Naive B cell (primary cell): ENCODE measurements around the gene GLRA3. TPM values are rescaled to one million over a fixed set of nuclear protein-coding genes. Genes with fewer than 3 reads are reported as not detected.
"Not testable (repeated sequence)": the region's sequence is repeated elsewhere in the genome, so short reads cannot be mapped to it uniquely, and the experiment has no call there.

Source experiments
- ATAC-seq, 2 donors: fragments of 150-1000 bp; cut with Tn5 transposase; 2 replicates each; pipeline ENCODE4 v1.10.0; 2021; ENCODE audit warnings: low read depth in 2 of 2, mild to moderate bottlenecking in 2 of 2, moderate library complexity in 2 of 2
- DNase-seq: peaks from one replicate; pipeline ENCODE4 v3.0.0; 2022
- H3K27ac Mint-ChIP-seq, 6 donors: one replicate each; pipeline ENCODE4 v1.8.0; 2020 to 2022; ENCODE audit warnings: mild to moderate bottlenecking in 6 of 6, mixed read lengths in 6 of 6, moderate library complexity in 5 of 6, inconsistent platforms in 2 of 6
- H3K27me3 Mint-ChIP-seq, 3 donors: one replicate each; pipeline ENCODE4 v1.8.0; 2021 to 2022; ENCODE audit warnings: mixed read lengths in 3 of 3, mild to moderate bottlenecking in 1 of 3
- H3K36me3 Mint-ChIP-seq, 2 donors: one replicate each; pipeline ENCODE4 v1.8.0; 2020 to 2022; ENCODE audit warnings: mixed read lengths in 2 of 2, inconsistent platforms in 1 of 2, mild to moderate bottlenecking in 1 of 2
- H3K4me1 Mint-ChIP-seq, 3 donors: one replicate each; pipeline ENCODE4 v1.8.0; 2020 to 2022; ENCODE audit warnings: mixed read lengths in 3 of 3, inconsistent platforms in 1 of 3, mild to moderate bottlenecking in 1 of 3, moderate library complexity in 1 of 3
- H3K4me3 Mint-ChIP-seq, 8 donors: one replicate each; pipeline ENCODE4 v1.8.0; 2020 to 2022; ENCODE audit warnings: mild to moderate bottlenecking in 8 of 8, mixed read lengths in 8 of 8, moderate library complexity in 8 of 8, inconsistent platforms in 2 of 8
- H3K9me3 Mint-ChIP-seq, 7 donors: one replicate each; pipeline ENCODE4 v1.8.0; 2020 to 2022; ENCODE audit warnings: mixed read lengths in 7 of 7, mild to moderate bottlenecking in 5 of 7, inconsistent platforms in 2 of 7, moderate library complexity in 1 of 7
- polyA plus RNA-seq, 6 donors: library from polyadenylated mRNA; unstranded; fragments of 300-500 nt; fragmentation: Illumina TruSeq; gene quantifications; one replicate each; pipeline ENCODE4 v1.2.3, GENCODE V29; 2021; ENCODE audit warnings: low read depth in 6 of 6

GLRA3 gene
- polyA plus RNA-seq, 6 donors from 2014 or later, result 0.04 TPM; not detected in 5

- no peak for DNase-seq
- H3K4me3 Mint-ChIP-seq, result no peak overlapping the region
- H3K9me3 Mint-ChIP-seq, result no peaks in the 10 kb centered on the region
- H3K27me3 Mint-ChIP-seq, result no peaks in the 10 kb centered on the region
- no peaks in the 10 kb centered on the region for H3K36me3 Mint-ChIP-seq
- H3K4me1 Mint-ChIP-seq, result no peaks in the 10 kb centered on the region
- H3K27ac Mint-ChIP-seq, result no peak overlapping the region
- ATAC-seq, result no peak
Observed at GRCh38 chr4:174654634-174655033, 174.4 kb downstream of the GLRA3 start.

GRCh38 chr4:174650711-174651355 lies 178.2 kb downstream of the GLRA3 start:
- Mint-ChIP-seq H3K27ac (no peak overlapping the region), H3K36me3 (no peaks in the 10 kb centered on the region), H3K9me3 (peaks cover 0 to 4% (median 0%) of the 10 kb centered on the region in 7 donors)

DNA sequence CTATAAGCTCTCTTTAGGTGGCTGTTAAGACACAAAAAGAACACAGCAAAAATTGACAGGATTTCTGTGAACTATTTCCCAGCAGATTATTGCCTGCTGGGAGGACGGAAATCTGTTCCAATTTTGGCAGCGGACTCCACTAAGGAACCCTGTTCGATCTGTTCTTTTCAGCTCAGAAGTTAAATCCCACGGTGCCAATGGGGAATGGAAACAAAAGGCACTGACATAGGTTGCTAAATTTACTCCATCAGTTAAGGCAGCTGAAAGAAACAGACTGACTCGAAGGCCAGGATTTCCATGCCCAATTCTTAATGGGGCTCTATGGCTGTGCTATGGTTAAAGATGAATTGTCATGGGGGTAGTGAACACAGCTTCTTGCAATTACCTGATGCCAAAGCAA lies 180.2 kb downstream of the GLRA3 start:
- DNase-seq (no peak), ATAC-seq (no peak)
- no peak overlapping the region for H3K4me3 Mint-ChIP-seq
- no peaks in the 10 kb centered on the region for H3K27me3 Mint-ChIP-seq
- no peaks in the 10 kb centered on the region for H3K36me3 Mint-ChIP-seq
- no peaks in the 10 kb centered on the region for H3K4me1 Mint-ChIP-seq
- no peak overlapping the region for H3K27ac Mint-ChIP-seq
- H3K9me3 Mint-ChIP-seq, result peaks cover 0 to 4% (median 0%) of the 10 kb centered on the region in 7 donors

More at GRCh38 chr4:174650711-174651355, 178.2 kb downstream of the GLRA3 start:
- no peak for DNase-seq
- no peaks in the 10 kb centered on the region for H3K27me3 Mint-ChIP-seq
- H3K4me3 Mint-ChIP-seq, result no peak overlapping the region
- no peaks in the 10 kb centered on the region for H3K4me1 Mint-ChIP-seq
- no peak for ATAC-seq

DNA sequence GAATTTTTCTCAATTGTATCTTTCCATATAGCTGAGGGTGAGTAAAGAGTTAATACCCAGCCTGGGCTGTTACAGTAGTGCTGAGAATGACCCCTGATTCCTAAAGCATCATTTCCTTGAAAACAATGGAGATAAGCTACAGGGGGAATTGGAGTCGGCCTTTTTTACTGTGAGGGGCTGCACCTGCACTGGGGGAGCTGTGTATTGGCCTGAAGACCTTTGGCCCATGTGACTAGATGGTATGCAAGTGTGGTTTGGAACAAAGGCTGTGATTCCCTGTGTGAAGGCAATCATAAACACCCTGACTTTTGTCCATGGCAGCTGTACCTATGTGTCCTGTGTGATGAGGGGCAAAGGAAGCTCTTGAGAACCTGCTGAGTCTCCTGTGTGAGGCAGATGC lies 182.7 kb downstream of the GLRA3 start:
- Mint-ChIP-seq H3K27me3 (no peaks in the 10 kb centered on the region), H3K9me3 (peaks cover 0 to 4% (median 0%) of the 10 kb centered on the region in 7 donors), H3K36me3 (no peaks in the 10 kb centered on the region), H3K4me3 (no peak overlapping the region), H3K4me1 (no peaks in the 10 kb centered on the region), H3K27ac (no peak overlapping the region)
- no peak for DNase-seq
- no peak for ATAC-seq

- no peak overlapping the region for H3K27ac Mint-ChIP-seq
- no peak for ATAC-seq
Observed at GRCh38 chr4:174640146-174640545, 188.9 kb downstream of the GLRA3 start.

GRCh38 chr4:174635732-174636131 lies 193.3 kb downstream of the GLRA3 start:
- no peak for ATAC-seq
- H3K27me3 Mint-ChIP-seq, result no peaks in the 10 kb centered on the region

More at GRCh38 chr4:174640146-174640545, 188.9 kb downstream of the GLRA3 start:
- no peak overlapping the region for H3K4me3 Mint-ChIP-seq
- H3K27me3 Mint-ChIP-seq, result no peaks in the 10 kb centered on the region
- no peaks in the 10 kb centered on the region for H3K4me1 Mint-ChIP-seq
- no peaks in the 10 kb centered on the region for H3K36me3 Mint-ChIP-seq
- DNase-seq, result no peak
- no peaks in the 10 kb centered on the region for H3K9me3 Mint-ChIP-seq

GRCh38 chr4:174633399-174633798 lies 195.6 kb downstream of the GLRA3 start:
- H3K36me3 Mint-ChIP-seq, result no peaks in the 10 kb centered on the region
- DNase-seq, result no peak

More at GRCh38 chr4:174635732-174636131, 193.3 kb downstream of the GLRA3 start:
- no peaks in the 10 kb centered on the region for H3K9me3 Mint-ChIP-seq
- DNase-seq, result no peak
- no peak overlapping the region for H3K27ac Mint-ChIP-seq
- H3K4me3 Mint-ChIP-seq, result no peak overlapping the region
- no peaks in the 10 kb centered on the region for H3K4me1 Mint-ChIP-seq
- H3K36me3 Mint-ChIP-seq, result no peaks in the 10 kb centered on the region

DNA sequence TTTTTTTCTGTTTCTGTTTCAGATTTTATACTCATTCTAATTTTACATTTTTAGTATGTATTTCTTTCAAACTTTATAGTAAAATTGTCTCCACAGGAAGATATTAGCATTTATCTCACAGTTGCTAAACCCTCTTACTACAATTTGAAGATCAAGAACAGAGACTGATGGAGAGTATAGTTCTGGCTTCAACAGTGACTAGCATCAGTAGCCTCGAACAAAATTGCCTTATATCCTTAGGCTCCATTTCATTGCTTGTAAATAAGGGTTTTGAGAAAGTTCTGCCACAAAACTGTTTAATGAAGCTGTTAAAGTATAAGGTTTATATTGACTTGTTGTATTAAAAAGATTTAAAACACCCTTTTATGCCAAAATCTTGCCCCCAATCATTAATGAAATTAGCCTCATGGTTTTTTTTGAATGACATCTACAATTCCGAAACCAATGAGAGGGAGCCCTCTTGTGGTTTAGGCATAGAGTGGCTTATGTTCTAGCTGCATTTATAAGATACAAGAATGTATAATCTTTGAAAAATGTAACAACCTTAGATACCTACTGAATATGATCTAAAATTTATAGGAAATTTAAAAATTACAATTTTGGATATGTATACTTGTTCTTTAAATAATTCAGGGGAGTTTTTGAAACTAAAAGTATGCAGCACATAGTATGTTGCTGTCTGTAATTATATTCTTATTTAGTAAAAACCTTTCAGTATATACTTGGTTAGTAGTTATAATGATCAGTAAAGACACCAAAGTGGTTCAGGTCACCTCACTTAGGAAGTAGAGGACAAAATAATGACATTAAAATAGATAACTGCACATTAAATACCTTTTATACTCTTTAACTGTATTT lies 196.9 kb downstream of the GLRA3 start:
- no peaks in the 10 kb centered on the region for H3K36me3 Mint-ChIP-seq
- no peak overlapping the region for H3K27ac Mint-ChIP-seq
- ATAC-seq (no peak), DNase-seq (no peak)
- H3K9me3 Mint-ChIP-seq, result no peaks in the 10 kb centered on the region
- peaks cover 0 to 3% (median 0%) of the 10 kb centered on the region in 3 donors for H3K27me3 Mint-ChIP-seq
- H3K4me3 Mint-ChIP-seq, result no peak overlapping the region
- H3K4me1 Mint-ChIP-seq, result no peaks in the 10 kb centered on the region

More at GRCh38 chr4:174633399-174633798, 195.6 kb downstream of the GLRA3 start:
- no peak for ATAC-seq
- peaks cover 0 to 3% (median 0%) of the 10 kb centered on the region in 3 donors for H3K27me3 Mint-ChIP-seq
- H3K27ac Mint-ChIP-seq, result no peak overlapping the region
- H3K4me1 Mint-ChIP-seq, result no peaks in the 10 kb centered on the region
- no peaks in the 10 kb centered on the region for H3K9me3 Mint-ChIP-seq
- H3K4me3 Mint-ChIP-seq, result no peak overlapping the region

DNA sequence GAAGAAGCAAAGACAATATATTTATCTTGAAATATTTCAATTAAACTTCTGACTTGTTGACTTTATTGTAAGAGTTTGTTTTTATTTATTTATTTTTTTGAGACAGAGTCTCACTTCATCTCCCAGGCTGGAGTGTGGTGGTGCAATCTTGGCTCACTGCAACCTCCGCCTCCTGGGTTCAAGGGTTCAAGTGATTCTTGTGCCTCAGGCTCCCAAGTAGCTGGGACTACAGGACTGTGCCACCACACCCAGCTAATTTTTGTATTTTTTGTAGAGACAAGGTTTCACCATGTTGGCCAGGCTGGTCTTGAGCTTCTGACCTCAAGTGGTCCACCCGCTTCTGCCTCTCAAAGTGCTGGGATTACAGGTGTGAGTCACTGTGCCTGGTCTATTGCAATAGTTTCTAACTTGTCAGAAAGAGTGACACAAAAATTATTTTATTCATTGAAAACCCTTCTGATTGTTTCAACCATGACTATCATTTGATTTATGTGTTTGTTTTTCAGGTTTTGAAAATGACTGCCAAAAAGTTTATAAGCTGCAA lies 199.1 kb downstream of the GLRA3 start:
- not testable (repeated sequence) for H3K36me3 Mint-ChIP-seq, H3K9me3 Mint-ChIP-seq, H3K27ac Mint-ChIP-seq, H3K27me3 Mint-ChIP-seq, ATAC-seq, DNase-seq, H3K4me3 Mint-ChIP-seq, H3K4me1 Mint-ChIP-seq

DNA sequence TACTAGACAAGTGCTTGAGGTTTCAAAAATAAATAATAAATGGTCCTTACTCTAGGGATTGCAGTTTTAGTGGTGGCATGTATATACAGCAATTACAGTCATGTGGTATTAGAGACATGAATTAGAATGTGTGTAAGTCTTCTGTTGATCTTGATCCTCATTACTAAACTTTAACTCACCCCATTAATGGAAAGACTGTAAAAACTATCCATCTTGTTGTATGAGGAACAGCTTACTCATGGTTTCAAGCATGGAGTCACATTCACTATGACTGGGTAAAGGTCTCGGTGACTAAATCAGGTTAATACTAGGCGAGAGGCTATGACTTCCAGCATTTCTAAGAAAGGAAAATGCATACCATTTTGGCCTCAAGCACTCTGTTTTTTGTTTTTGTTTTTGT lies 199.8 kb downstream of the GLRA3 start:
- no peak for ATAC-seq
- H3K9me3 Mint-ChIP-seq, result peaks cover 0 to 2% (median 0%) of the 10 kb centered on the region in 7 donors
- H3K36me3 Mint-ChIP-seq, result no peaks in the 10 kb centered on the region
- H3K4me3 Mint-ChIP-seq, result no peak overlapping the region
- no peaks in the 10 kb centered on the region for H3K4me1 Mint-ChIP-seq
- H3K27me3 Mint-ChIP-seq, result peaks cover 0 to 3% (median 0%) of the 10 kb centered on the region in 3 donors
- no peak for DNase-seq
- H3K27ac Mint-ChIP-seq, result no peak overlapping the region

DNA sequence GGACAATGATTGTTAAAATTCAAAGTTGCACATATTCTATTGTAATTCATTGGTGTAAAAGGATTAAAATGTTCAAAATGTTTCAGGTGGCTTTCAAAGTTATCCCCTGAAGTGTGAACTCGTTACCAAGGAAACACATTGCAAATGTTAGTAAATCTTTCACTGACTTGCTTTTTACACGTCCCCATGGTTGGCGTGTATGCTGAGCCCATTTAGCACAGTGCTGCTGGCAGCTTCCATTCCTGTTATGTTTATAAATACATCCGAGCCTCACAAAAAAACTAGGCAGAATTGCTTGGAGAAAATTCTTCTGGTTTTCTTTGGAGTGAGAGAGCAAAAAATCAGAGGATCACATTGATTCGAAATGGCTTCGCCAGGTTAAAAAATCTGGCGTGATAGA lies 200.9 kb downstream of the GLRA3 start:
- no peaks in the 10 kb centered on the region for H3K36me3 Mint-ChIP-seq
- H3K27ac Mint-ChIP-seq, result no peak overlapping the region
- peaks cover 0 to 3% (median 0%) of the 10 kb centered on the region in 3 donors for H3K27me3 Mint-ChIP-seq
- H3K4me3 Mint-ChIP-seq, result no peak overlapping the region
- H3K9me3 Mint-ChIP-seq, result peaks cover 0 to 2% (median 0%) of the 10 kb centered on the region in 7 donors
- no peak for ATAC-seq
- no peaks in the 10 kb centered on the region for H3K4me1 Mint-ChIP-seq
- no peak for DNase-seq

GRCh38 chr4:174627473-174627872 lies 201.6 kb downstream of the GLRA3 start:
- no peak overlapping the region for H3K4me3 Mint-ChIP-seq
- ATAC-seq (no peak), DNase-seq (no peak)
- H3K27me3 Mint-ChIP-seq, result peaks cover 0 to 3% (median 0%) of the 10 kb centered on the region in 3 donors
- H3K36me3 Mint-ChIP-seq, result no peaks in the 10 kb centered on the region
- H3K9me3 Mint-ChIP-seq, result peaks cover 0 to 2% (median 0%) of the 10 kb centered on the region in 7 donors
- H3K4me1 Mint-ChIP-seq, result no peaks in the 10 kb centered on the region
- H3K27ac Mint-ChIP-seq, result no peak overlapping the region

GRCh38 chr4:174626342-174627008 lies 202.6 kb downstream of the GLRA3 start:
- Mint-ChIP-seq H3K36me3 (no peaks in the 10 kb centered on the region), H3K4me3 (no peak overlapping the region), H3K27ac (peak overlapping the region in 1 of 6 donors; percentile 18), H3K4me1 (no peaks in the 10 kb centered on the region), H3K9me3 (peaks cover 0 to 2% (median 0%) of the 10 kb centered on the region in 7 donors), H3K27me3 (peaks cover 0 to 3% (median 0%) of the 10 kb centered on the region in 3 donors)
- no peak for DNase-seq
- no peak for ATAC-seq
